Fibroblast of the aortic adventitia (primary cell): Measurements from ENCODE around the gene RBP4. TPM values are rescaled to one million over a fixed set of nuclear protein-coding genes. Genes with fewer than 3 reads are reported as not detected.

ENCODE experiments used
- DNase-seq: peaks from one replicate; pipeline ENCODE4 v3.0.0-alpha.2; 2010; ENCODE audit warnings: low read depth
- H3K4me3 ChIP-seq: 2 replicates; pipeline ENCODE4 v1.5.1; 2011; ENCODE audit warnings: low read depth, mild to moderate bottlenecking, control low read depth, low read length, moderate library complexity
- total RNA-seq: library from RNA; depleted of rRNA; stranded (reverse); fragments of >200 nt; gene quantifications from 2 replicates; pipeline ENCODE4 v1.2.3, GENCODE V29; 2012; ENCODE audit warnings: low replicate concordance
- TF ChIP-seq, protein P1 (sequence below): IDR thresholded peaks from 2 replicates; pipeline ENCODE4 v1.5.1; 2011; ENCODE audit warnings: mild to moderate bottlenecking, low read length, control low read depth, inconsistent platforms; ENCODE audit not compliant: insufficient read depth

RBP4 gene
- total RNA-seq, 1 donor = 1.9 TPM

DNA sequence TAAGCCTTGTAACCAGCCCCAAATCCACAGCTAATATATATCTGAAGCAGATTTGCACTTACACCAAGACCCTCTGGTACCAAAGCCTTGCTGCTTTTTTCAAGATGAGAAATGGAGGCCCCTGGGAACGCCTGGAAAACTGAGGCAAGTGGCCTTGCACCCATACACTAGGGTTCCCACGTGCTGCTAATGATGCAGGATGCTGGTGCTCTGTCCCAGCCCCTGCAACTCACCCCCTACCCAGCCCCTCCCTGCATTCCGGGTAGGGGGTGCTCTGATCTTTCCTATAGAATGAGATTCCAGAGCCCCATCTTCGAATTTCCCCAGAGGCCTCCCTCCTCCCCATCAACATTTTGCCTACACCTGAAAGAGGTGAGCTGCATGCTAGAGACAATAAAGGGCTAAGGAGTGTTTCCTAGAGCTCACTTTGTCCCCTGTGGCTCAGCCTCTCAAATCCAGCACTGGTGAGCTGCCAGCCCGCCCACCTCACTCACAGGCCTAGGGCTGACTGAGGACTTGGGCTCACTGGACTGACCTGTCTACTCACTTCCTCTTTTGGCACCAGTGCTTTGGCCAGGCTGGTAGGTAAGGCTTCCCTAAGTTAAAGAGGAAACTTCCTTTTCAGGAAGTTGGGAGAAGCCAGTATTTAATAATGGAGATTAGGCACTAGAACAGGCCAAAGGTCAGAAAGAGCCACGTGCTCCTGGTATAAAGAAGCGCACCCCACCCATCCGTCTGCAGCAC lies 9.8 kb downstream of the RBP4 start:
- H3K4me3 ChIP-seq = no peak overlapping the region
- no peak for DNase-seq
- TF ChIP-seq, protein P1, sequence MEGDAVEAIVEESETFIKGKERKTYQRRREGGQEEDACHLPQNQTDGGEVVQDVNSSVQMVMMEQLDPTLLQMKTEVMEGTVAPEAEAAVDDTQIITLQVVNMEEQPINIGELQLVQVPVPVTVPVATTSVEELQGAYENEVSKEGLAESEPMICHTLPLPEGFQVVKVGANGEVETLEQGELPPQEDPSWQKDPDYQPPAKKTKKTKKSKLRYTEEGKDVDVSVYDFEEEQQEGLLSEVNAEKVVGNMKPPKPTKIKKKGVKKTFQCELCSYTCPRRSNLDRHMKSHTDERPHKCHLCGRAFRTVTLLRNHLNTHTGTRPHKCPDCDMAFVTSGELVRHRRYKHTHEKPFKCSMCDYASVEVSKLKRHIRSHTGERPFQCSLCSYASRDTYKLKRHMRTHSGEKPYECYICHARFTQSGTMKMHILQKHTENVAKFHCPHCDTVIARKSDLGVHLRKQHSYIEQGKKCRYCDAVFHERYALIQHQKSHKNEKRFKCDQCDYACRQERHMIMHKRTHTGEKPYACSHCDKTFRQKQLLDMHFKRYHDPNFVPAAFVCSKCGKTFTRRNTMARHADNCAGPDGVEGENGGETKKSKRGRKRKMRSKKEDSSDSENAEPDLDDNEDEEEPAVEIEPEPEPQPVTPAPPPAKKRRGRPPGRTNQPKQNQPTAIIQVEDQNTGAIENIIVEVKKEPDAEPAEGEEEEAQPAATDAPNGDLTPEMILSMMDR = no peak

DNA sequence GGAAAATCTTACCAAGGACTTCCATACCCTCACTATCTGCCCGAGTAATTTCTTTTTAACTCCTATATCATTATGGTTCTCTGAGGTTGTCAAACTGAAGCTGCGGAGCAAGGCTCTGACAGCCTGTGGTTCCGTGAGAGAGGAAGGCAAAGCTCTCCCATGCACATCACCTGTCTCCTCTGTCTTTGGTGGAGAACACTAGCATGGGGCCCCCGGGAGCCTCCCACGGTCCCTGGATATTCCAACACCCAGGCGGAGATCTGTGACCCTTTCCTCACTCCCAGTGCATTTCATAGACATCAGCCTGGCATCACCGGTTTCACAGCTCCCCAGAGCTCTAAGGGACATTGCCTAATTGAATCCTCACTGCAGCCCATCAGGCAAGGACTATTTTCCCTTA lies 10.4 kb downstream of the RBP4 start:
- DNase-seq = no peak
- no peak overlapping the region for H3K4me3 ChIP-seq
- TF ChIP-seq, protein P1 = no peak

DNA sequence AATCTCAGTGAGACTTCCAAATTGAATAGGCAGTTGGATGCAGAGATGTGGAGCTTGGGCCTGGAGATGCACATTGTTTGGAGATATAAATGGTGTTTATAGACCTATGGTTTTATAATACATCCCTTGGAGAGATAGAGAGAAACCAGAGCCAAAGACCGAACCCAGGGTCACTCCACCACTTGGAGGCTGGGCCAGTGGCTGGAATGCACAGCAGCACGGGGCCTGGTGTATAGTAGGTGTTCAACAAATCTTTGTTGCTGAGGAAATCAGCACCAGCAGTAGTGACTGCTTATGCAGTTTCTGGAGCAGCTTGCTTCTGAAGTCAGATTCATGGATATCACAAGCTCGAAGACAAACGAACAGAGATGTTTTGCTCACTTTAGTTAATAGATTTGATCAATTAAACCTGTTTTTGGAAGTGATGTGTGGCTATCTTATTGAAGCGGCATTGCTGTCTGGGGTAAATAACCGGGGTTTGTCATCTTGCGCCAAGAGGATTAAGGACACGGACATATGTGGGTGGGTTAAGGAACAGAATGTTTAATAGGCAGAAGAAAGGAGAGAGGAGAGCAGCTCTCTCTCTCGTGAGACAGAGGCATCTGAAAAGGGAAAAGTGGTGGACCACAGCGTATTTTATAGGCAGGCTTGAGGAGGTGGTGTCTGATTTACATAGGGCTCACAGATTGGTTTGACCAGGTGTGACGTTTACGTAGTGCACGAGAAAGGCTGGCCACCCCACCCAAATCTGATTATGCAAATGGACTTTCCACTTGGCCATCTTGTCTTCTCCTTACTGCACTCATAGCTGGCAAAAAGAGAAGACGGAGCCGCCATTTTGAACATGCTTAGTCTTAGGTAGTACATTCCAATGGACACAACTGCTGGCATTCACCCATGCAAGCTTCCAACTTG lies 11.1 kb downstream of the RBP4 start:
- TF ChIP-seq, protein P1 = no peak
- H3K4me3 ChIP-seq = no peak overlapping the region
- DNase-seq = no peak

DNA sequence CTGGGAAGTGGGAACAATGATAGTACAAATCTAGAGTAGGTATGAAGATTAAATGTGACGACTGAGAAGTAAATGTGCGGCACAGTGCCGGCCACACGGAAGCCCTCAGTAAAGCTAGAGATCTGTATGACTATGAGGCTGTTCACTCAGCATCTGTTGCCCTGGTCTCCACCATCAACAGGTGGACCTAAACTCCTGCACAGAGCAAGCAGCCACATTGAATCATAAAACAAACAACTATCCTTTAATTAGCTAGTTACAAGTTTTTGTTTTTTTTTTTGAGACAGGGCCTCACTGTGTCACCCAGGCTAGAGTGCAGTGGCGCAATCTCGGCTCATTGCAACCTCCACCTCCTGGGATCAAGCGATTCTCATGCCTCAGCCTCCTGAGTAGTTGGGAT lies 16.6 kb downstream of the RBP4 start:
- no peak overlapping the region for H3K4me3 ChIP-seq
- TF ChIP-seq, protein P1 = no peak
- DNase-seq = no peak

DNA sequence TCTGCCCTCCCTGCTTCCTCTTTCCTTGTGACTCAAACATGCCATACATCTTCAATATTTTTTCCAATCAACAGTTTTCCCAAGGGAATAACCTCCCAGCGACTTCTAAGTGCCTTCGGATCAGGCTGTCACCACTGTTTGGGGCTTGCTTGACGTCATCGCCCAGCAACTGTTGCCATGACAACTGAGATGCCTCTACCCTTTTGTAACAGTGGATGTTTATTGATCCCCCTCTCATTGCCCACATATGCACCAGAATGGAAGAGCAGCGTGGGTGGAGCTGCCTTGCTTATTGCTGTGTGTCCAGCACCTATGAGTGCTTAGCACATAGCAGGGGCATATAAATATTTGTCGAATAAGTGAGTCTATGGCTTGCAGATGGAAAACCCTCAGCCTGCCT lies 20.2 kb downstream of the RBP4 start:
- no peak for DNase-seq
- TF ChIP-seq, protein P1 = no peak

DNA sequence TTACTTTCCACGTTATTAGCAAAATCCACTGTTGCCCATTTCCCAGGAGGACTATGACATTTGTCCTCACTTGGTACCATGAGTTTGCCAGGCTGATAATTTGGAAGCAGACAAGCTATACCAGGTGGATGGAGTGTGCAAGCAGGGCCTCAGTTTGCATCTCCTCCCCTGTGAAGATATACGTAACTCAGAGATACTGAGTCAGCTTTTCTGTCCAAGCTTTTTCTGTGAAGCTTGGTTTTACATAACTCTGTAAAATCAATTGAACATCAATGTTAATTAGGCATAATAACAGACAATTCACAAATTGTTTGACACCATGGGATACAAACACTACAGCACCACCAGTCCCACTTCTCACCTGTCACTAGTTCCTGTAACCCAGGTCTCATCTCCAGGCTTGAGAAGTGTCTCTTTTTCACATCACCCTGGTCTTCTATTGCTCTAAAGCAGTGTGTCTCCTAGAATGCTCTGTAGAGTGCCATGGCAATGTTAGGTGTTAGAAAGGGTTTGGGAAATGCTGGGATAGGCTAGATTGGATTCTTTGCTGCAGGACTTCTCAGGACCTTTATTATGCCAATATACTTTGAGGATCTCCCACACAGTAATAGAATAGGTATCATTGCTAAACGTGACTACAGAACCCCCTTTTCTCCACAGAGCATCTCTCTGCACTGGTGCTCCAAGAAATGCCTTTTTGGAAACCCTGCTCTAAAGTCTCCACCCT lies 20.9 kb downstream of the RBP4 start:
- no peak for DNase-seq
- TF ChIP-seq, protein P1 = no peak
- H3K4me3 ChIP-seq = no peak overlapping the region

More for the DNA sequence above, 20.2 kb downstream of the RBP4 start:
- H3K4me3 ChIP-seq = no peak overlapping the region
